HTR-8/SVneo (cell line): ENCODE measurements around the gene ALKAL2.

Experiments
- DNase-seq: peaks from one replicate; pipeline ENCODE4 v3.0.0; 2011; ENCODE audit warnings: low spot score, mixed read lengths; ENCODE audit not compliant: insufficient read length
- FAIRE-seq: peaks from 2 replicates; lab custom pipeline; 2011; peaks lifted over from hg19 to GRCh38; lab: Jason Lieb, UNC

ALKAL2 gene

GRCh38 chr2:252001-252602, 35.8 kb downstream of the ALKAL2 start:
- peak; percentile 49 for FAIRE-seq

GRCh38 chr2:249538-250042, 38.3 kb downstream of the ALKAL2 start:
- DNase-seq (no peak), FAIRE-seq (peak; percentile 13)

More at GRCh38 chr2:252001-252602, 35.8 kb downstream of the ALKAL2 start:
- DNase-seq: no peak

- FAIRE-seq (no peak), DNase-seq (no peak)
Measured at GRCh38 chr2:248724-249123, 39.2 kb downstream of the ALKAL2 start.

- FAIRE-seq (no peak), DNase-seq (peak; percentile 25)
Measured at GRCh38 chr2:246489-247144, 41.3 kb downstream of the ALKAL2 start.

GRCh38 chr2:244547-244946, 43.3 kb downstream of the ALKAL2 start:
- DNase-seq: no peak
- peak; percentile 9 for FAIRE-seq

GRCh38 chr2:238869-239268, 49.0 kb downstream of the ALKAL2 start:
- FAIRE-seq: peak; percentile 26

GRCh38 chr2:238431-238830, 49.5 kb downstream of the ALKAL2 start:
- no peak for FAIRE-seq

More at GRCh38 chr2:238869-239268, 49.0 kb downstream of the ALKAL2 start:
- no peak for DNase-seq

GRCh38 chr2:237878-238277, 50.0 kb downstream of the ALKAL2 start:
- FAIRE-seq: no peak
- DNase-seq: no peak

More at GRCh38 chr2:238431-238830, 49.5 kb downstream of the ALKAL2 start:
- DNase-seq: no peak

GRCh38 chr2:236993-237539, 50.8 kb downstream of the ALKAL2 start:
- FAIRE-seq (no peak), DNase-seq (no peak)

- FAIRE-seq: no peak
- DNase-seq: no peak
Measured at GRCh38 chr2:234421-234820, 53.5 kb downstream of the ALKAL2 start.

GRCh38 chr2:233030-233429, 54.9 kb downstream of the ALKAL2 start:
- DNase-seq (no peak), FAIRE-seq (no peak)

- FAIRE-seq (peak; percentile 44), DNase-seq (no peak)
Measured at GRCh38 chr2:231521-232185, 56.2 kb downstream of the ALKAL2 start.
